HG02885 (cell line): ENCODE results near the gene RMND1.
"Not testable (repeated sequence)": the region's sequence is repeated elsewhere in the genome, so short reads cannot be mapped to it uniquely, and the experiment has no call there.

ENCODE experiments used
- ATAC-seq: cut with Tn5 transposase; IDR thresholded peaks from one replicate; pipeline ENCODE4 v1.9.1; 2021; ENCODE audit warnings: mild to moderate bottlenecking; ENCODE audit not compliant: unreplicated experiment, poor library complexity

Gene RMND1

GRCh38 chr6:151357758-151358436, 94.0 kb downstream of the RMND1 start:
- ATAC-seq = no peak

- not testable (repeated sequence) for ATAC-seq
Measured at GRCh38 chr6:151356983-151357382, 94.9 kb downstream of the RMND1 start.
